ENCODE measurements around the gene THEMIS.

Gene THEMIS

DNA sequence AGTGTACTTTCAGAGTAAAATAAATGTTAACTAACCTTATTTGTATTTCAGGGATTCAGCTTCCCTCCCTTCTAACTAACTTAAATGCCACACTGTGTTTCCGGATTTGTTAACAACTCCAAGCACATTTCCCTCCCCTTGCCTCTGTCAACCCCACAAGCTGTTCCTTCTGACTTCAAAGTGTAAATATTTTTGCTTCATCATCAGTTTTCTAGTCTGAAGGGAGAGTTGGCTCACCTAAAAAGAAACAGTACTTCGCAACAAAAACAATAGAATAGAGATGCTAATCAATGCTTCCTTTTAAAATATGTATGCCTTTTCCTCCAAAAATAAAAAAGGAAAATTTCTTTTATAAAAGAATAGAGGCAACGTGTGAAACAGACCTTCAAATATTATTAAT, 132.6 kb downstream of the THEMIS start:
- no peak for DNase-seq (ENCODE audit: extremely low read depth, low read depth)
- H3K4me3 ChIP-seq (replicated peaks; ENCODE audit: low read depth, low read length) = no peak overlapping the region
- TF ChIP-seq, protein P1, sequence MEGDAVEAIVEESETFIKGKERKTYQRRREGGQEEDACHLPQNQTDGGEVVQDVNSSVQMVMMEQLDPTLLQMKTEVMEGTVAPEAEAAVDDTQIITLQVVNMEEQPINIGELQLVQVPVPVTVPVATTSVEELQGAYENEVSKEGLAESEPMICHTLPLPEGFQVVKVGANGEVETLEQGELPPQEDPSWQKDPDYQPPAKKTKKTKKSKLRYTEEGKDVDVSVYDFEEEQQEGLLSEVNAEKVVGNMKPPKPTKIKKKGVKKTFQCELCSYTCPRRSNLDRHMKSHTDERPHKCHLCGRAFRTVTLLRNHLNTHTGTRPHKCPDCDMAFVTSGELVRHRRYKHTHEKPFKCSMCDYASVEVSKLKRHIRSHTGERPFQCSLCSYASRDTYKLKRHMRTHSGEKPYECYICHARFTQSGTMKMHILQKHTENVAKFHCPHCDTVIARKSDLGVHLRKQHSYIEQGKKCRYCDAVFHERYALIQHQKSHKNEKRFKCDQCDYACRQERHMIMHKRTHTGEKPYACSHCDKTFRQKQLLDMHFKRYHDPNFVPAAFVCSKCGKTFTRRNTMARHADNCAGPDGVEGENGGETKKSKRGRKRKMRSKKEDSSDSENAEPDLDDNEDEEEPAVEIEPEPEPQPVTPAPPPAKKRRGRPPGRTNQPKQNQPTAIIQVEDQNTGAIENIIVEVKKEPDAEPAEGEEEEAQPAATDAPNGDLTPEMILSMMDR (IDR thresholded peaks at IDR 0.05; ENCODE audit: low read depth, low read length, missing control alignments) = no peak

DNA sequence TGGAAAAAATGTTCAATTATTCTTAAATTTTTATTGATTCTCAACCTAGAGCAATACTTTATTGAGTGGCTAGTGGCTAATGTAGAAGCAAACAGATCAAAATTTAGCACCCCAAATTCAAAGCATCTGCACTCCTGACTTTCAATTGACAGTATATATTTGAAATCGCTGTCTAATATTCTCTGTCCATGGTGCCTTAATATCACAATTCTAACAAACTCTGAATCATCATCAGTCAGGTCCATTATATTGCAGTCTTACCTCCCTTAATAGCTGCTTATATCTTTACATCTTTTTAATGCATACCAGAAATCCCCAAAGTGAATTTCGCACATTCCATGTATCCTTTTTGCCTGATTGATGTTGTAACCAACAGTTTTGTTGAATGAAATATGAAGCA, 134.9 kb downstream of the THEMIS start:
- no peak for DNase-seq (ENCODE audit: extremely low read depth, low read depth)
- TF ChIP-seq, protein P1 (IDR thresholded peaks at IDR 0.05; ENCODE audit: low read depth, low read length, missing control alignments) = no peak
- no peak overlapping the region for H3K4me3 ChIP-seq (replicated peaks; ENCODE audit: low read depth, low read length)

DNA sequence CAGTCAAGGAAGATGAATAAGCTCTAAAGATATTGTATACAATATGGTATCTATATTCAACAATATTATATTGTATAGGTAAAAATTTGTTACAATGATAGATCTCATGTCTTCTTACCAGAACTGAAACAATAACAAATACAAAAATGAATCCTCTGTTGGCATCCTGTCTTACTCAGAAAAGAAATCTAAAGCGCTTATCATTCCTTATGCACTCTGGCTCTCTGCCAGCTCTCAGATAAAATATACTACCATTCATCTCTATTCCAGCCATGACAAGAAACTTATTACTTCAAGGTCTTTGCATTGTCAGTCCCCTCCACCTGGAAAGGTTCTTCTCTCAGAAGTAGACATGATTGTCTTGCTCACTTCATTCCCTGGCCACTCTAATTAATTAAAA, 138.6 kb downstream of the THEMIS start:
- no peak overlapping the region for H3K4me3 ChIP-seq (replicated peaks; ENCODE audit: low read depth, low read length)

DNA sequence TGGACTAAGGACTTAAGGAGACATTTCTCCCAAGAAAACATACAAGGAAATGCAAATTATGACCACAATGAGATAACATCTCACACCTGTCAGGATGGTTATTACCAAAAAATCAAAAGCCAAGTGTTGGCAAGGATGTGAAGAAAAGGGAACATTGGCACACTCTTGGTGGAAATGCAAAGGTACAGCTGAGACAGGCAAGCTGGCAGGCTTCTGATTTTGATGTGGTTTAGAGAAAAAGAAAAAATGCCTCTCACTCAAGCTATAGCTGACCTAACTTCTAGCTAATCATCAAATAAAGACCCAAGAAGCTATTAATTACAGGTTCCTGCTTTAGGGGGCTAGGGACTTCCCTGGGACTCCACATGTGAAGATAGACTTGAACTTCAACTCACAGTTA, 139.8 kb downstream of the THEMIS start:
- TF ChIP-seq, protein P1 (IDR thresholded peaks at IDR 0.05; ENCODE audit: low read depth, low read length, missing control alignments) = no peak
- DNase-seq (ENCODE audit: extremely low read depth, low read depth) = no peak
- no peak overlapping the region for H3K4me3 ChIP-seq (replicated peaks; ENCODE audit: low read depth, low read length)

More for the DNA sequence above, 138.6 kb downstream of the THEMIS start:
- TF ChIP-seq, protein P1 (IDR thresholded peaks at IDR 0.05; ENCODE audit: low read depth, low read length, missing control alignments) = no peak
- DNase-seq (ENCODE audit: extremely low read depth, low read depth) = no peak

DNA sequence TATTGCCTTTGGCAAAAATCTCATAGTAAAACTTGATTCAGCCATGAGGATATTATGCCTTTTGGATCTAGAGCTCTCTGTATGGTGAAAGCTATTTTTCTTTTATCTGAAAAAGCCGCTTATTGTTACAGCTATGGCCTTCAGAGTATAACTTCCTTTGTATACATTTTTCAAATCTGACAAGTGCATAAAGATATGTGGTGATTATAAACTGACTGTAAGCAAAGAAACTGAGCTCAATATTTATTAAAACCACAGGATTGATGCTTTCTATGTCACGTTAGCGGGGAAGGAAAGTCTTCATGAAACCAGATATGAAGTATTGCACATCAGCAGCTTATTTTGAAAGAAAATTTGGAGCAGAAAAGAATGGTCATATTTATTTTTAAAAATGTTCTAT, 151.8 kb downstream of the THEMIS start:
- TF ChIP-seq, protein P1 (IDR thresholded peaks at IDR 0.05; ENCODE audit: low read depth, low read length, missing control alignments) = no peak
- DNase-seq (ENCODE audit: extremely low read depth, low read depth) = no peak

DNA sequence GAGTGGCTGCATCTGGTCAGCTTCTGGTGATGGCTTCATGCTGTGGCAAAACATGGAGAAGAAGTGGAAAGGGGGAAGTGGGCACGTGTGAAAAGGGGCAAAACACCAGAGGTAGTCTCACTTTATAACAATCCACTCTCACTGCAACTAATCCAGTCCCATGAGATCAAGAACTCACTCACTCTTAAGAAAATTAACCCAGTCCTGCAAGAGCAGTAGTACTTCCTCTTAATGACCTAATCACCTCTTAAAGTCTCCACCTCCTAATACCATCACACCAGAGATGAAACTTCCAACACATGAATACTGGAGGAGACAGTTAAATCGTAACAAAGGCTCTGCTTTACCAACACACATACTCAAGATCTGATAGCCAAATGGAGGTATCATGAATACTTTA, 152.6 kb downstream of the THEMIS start:
- TF ChIP-seq, protein P1 (IDR thresholded peaks at IDR 0.05; ENCODE audit: low read depth, low read length, missing control alignments) = no peak
- H3K4me3 ChIP-seq (replicated peaks; ENCODE audit: low read depth, low read length) = no peak overlapping the region
- DNase-seq (ENCODE audit: extremely low read depth, low read depth) = no peak

More for the DNA sequence above, 151.8 kb downstream of the THEMIS start:
- H3K4me3 ChIP-seq (replicated peaks; ENCODE audit: low read depth, low read length) = no peak overlapping the region

DNA sequence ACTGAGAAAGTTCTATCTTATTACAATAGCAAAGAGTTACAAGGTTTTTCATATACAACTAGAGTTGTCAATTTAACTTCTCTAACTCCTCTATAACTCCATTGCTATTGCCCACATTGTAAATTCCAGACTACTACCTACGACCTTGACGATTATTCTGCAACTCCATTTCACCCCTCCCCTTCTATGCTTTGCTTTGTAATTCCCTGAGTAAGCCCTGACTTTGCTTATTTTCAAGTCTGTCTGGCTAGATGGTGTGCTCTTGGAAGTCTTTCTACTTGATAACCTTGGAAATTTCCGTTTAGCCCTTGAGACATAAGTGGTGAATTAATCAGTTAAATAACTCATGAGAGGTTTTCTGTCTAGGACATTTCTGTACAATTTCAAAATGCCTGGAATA, 162.4 kb downstream of the THEMIS start:
- DNase-seq (ENCODE audit: extremely low read depth, low read depth) = no peak
- TF ChIP-seq, protein P1 (IDR thresholded peaks at IDR 0.05; ENCODE audit: low read depth, low read length, missing control alignments) = no peak
- no peak overlapping the region for H3K4me3 ChIP-seq (replicated peaks; ENCODE audit: low read depth, low read length)
